HepG2 (cell line): Measurements from ENCODE around the gene RNF4. TPM values are rescaled to one million over a fixed set of nuclear protein-coding genes. Genes with fewer than 3 reads are reported as not detected.

Experiments
- DNMT3B ChIP-seq: conservative IDR thresholded peaks from 2 replicates; pipeline ENCODE4 v1.6.1; 2016; ENCODE audit warnings: missing biosample characterization, control low read depth
- EP300 ChIP-seq, 3 experiments: sonication (generic) in 1 of 3; formaldehyde crosslinking in 1 of 3; IDR thresholded peaks; 2 replicates each; pipeline versions ENCODE4 v1.5.1 to v1.6.1; 2011 to 2020; ENCODE audit warnings: low read depth in 2 of 3, low read length in 2 of 3, borderline replicate concordance in 1 of 3, improper control_type of control experiment in 1 of 3, mild to moderate bottlenecking in 1 of 3, missing genetic modification reagents in 1 of 3, moderate library complexity in 1 of 3
- FOXA1 ChIP-seq, 2 experiments: fragments of 450-650 bp in 1 of 2; sonication (generic) in 1 of 2; formaldehyde crosslinking in 1 of 2; IDR thresholded peaks; 2 replicates each; pipeline versions ENCODE4 v1.4.0 to v1.6.1; 2016 to 2020; ENCODE audit warnings: missing genetic modification reagents in 1 of 2
- GABPA ChIP-seq, 2 experiments: IDR thresholded peaks; 2 replicates each; pipeline ENCODE4 v1.6.1; 2011 to 2016; ENCODE audit warnings: low read depth in 2 of 2, low read length in 1 of 2, missing biosample characterization in 1 of 2, missing genetic modification characterization in 1 of 2
- GPBP1L1 ChIP-seq: sonication (generic); formaldehyde crosslinking; IDR thresholded peaks from 2 replicates; pipeline ENCODE4 v1.5.0; 2020; ENCODE audit warnings: mild to moderate bottlenecking, missing genetic modification reagents
- HDAC2 ChIP-seq: sonication (generic); formaldehyde crosslinking; IDR thresholded peaks from 2 replicates; pipeline ENCODE4 v1.4.0; 2020; ENCODE audit warnings: missing genetic modification reagents
- HIVEP1 ChIP-seq: sonication (generic); formaldehyde crosslinking; IDR thresholded peaks from 2 replicates; pipeline ENCODE4 v1.4.0; 2020; ENCODE audit warnings: mild to moderate bottlenecking, missing genetic modification reagents
- KAT7 ChIP-seq: IDR thresholded peaks from 2 replicates; pipeline ENCODE4 v1.6.1; 2018; ENCODE audit warnings: borderline replicate concordance, missing compliant biosample characterization
- KDM6A ChIP-seq: IDR thresholded peaks from 2 replicates; pipeline ENCODE4 v1.6.1; 2016; ENCODE audit warnings: low read depth
- KLF6 ChIP-seq: IDR thresholded peaks from 2 replicates; pipeline ENCODE4 v1.8.0; 2016; ENCODE audit warnings: missing biosample characterization, missing genetic modification reagents
- PAF1 ChIP-seq: IDR thresholded peaks from 2 replicates; pipeline ENCODE4 v1.6.1; 2016; ENCODE audit warnings: missing genetic modification reagents, missing compliant biosample characterization
- POLR2A ChIP-seq, 2 experiments: IDR thresholded peaks; 2 replicates each; pipeline ENCODE4 v1.6.1; 2011; ENCODE audit warnings: low read depth in 2 of 2, low read length in 2 of 2, mild to moderate bottlenecking in 1 of 2, moderate library complexity in 1 of 2; ENCODE audit not compliant: insufficient read depth in 1 of 2
- RARA ChIP-seq: IDR thresholded peaks from 2 replicates; pipeline ENCODE4 v1.6.1; 2016; ENCODE audit warnings: missing genetic modification reagents, missing compliant biosample characterization
- RXRA ChIP-seq: sonication (generic); formaldehyde crosslinking; IDR thresholded peaks from 2 replicates; pipeline ENCODE4 v1.5.1; 2020; ENCODE audit warnings: missing genetic modification reagents
- ZNF235 ChIP-seq: sonication (generic); formaldehyde crosslinking; IDR thresholded peaks from 2 replicates; pipeline ENCODE4 v1.8.1; 2023; ENCODE audit warnings: mild to moderate bottlenecking, missing genetic modification reagents, borderline replicate concordance
- ZNF251 ChIP-seq: sonication (generic); formaldehyde crosslinking; IDR thresholded peaks from 2 replicates; pipeline ENCODE4 v1.9.0; 2021; ENCODE audit warnings: mild to moderate bottlenecking, missing genetic modification reagents
- ZNF253 ChIP-seq: sonication (generic); formaldehyde crosslinking; IDR thresholded peaks from 2 replicates; pipeline ENCODE4 v1.8.0; 2022; ENCODE audit warnings: mild to moderate bottlenecking, missing genetic modification reagents, borderline replicate concordance
- ZNF256 ChIP-seq: sonication (generic); formaldehyde crosslinking; conservative IDR thresholded peaks from 2 replicates; pipeline ENCODE4 v1.4.0; 2020; ENCODE audit warnings: missing genetic modification reagents
- ZNF432 ChIP-seq: sonication (generic); formaldehyde crosslinking; IDR thresholded peaks from 2 replicates; pipeline ENCODE4 v1.5.0; 2020; ENCODE audit warnings: missing genetic modification reagents, mild to moderate bottlenecking, borderline replicate concordance
- ZNF510 ChIP-seq: sonication (generic); formaldehyde crosslinking; IDR thresholded peaks from 2 replicates; pipeline ENCODE4 v1.4.0; 2020; ENCODE audit warnings: low read depth, mild to moderate bottlenecking, missing genetic modification reagents
- ZNF557 ChIP-seq: sonication (generic); formaldehyde crosslinking; IDR thresholded peaks from 2 replicates; pipeline ENCODE4 v1.4.0; 2020; ENCODE audit warnings: missing genetic modification reagents
- ZNF576 ChIP-seq: sonication (generic); formaldehyde crosslinking; IDR thresholded peaks from 2 replicates; pipeline ENCODE4 v1.4.0; 2020; ENCODE audit warnings: mild to moderate bottlenecking, missing genetic modification reagents
- ZNF639 ChIP-seq: conservative IDR thresholded peaks from 2 replicates; pipeline ENCODE4 v1.6.1; 2018; ENCODE audit warnings: missing genetic modification reagents
- polyA plus RNA-seq, 8 experiments: library from polyadenylated mRNA; depleted of rRNA in 3 of 8; stranded (reverse) in 7 of 8; unstranded in 1 of 8; fragments of >200 nt; fragmentation: Illumina TruSeq in 4 of 8; extraction: Trizol in 4 of 8; gene quantifications; 2 replicates each; pipeline versions ENCODE4 v1.2.1 to v1.2.3, GENCODE V29; 2011 to 2016; ENCODE audit warnings: low read depth in 4 of 8, missing spikeins in 1 of 8, mixed read lengths in 1 of 8; ENCODE audit not compliant: insufficient read depth in 1 of 8
- total RNA-seq, 5 experiments: library from RNA; depleted of rRNA; stranded (reverse); fragments of >200 nt; fragmentation: Illumina TruSeq; extraction: Trizol; gene quantifications; 2 replicates each; pipeline ENCODE4 v1.2.3, GENCODE V29; 2016; ENCODE audit warnings: low read depth in 1 of 5
- TF ChIP-seq, protein P1 (sequence below): sonication (generic); formaldehyde crosslinking; IDR thresholded peaks from 2 replicates; pipeline ENCODE4; 2020; ENCODE audit warnings: missing genetic modification reagents, mild to moderate bottlenecking, borderline replicate concordance

Gene RNF4
- total and polyA plus RNA-seq, 2 of the 13 experiments (the other 11 are each of a cell fraction or from before 2014, with no cell fraction given): 38.1 to 45.1 TPM

DNA sequence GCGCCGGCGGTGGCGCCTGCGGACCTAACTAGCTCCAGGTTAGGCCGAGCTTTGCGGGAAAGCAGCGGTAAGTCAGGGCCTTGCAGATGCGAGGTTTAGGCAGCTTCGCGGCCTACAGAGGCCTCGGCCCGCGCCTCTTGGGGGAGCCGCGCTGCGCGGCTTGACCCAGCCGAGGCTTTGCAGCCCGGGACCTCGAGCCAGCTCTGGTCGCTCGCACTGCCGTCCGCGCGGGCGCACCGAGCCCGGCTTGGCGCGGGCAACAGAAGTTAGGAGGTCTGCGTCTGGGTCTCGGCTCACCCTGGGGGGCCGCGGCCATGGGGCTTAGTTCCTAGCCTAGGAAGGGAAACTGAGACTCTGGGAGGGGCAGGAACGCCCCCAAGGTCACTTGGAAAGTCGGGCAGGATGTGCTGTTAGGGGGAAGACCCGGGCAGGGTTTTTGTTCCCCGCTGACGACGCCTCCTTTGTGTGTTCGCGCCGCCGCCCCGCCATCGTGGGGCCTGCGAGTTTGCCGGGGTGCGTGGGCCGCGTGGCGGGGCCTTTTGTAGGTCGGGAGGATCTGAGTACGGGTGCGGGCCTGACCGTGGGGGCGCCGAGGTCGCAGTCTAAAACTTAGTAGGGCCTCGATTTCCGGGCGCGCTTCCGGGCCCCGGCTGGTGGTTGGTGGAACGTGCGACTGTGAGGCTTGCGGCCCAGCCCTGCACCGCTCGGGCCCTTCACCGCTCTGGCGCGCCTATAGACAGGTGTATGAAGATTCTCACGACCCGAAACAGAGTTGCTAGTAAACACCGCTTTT lies 482 bp downstream of the RNF4 start (continued):
- TF ChIP-seq GPBP1L1 (CRISPR knock-in tag): no peak
- 0 out of 2 replicates have a peak, but pooled peaks have one; percentile 21 for TF ChIP-seq KAT7 (CRISPR knock-in tag)
- no peak for TF ChIP-seq GABPA (IDR thresholded peaks at IDR 0.05; ENCODE audit: low read depth, low read length)
- peak; percentile 68 for TF ChIP-seq GABPA (CRISPR knock-in tag; IDR thresholded peaks at IDR 0.05; ENCODE audit: low read depth)
- TF ChIP-seq HIVEP1 (CRISPR knock-in tag): no peak
- no peak for TF ChIP-seq FOXA1 (IDR thresholded peaks at IDR 0.05)
- TF ChIP-seq FOXA1 (CRISPR knock-in tag; IDR thresholded peaks at IDR 0.05): no peak
- TF ChIP-seq HDAC2 (CRISPR knock-in tag): peak; percentile 43; the same call in 1 of the 2 replicates
- TF ChIP-seq ZNF639: no peak
- no peak for TF ChIP-seq ZNF557 (CRISPR knock-in tag)
- TF ChIP-seq ZNF253: no peak
- TF ChIP-seq ZNF235: no peak
- peak; percentile 40; the same call in 1 of the 2 replicates for TF ChIP-seq RARA
- TF ChIP-seq ZNF432 (CRISPR knock-in tag): 0 out of 2 replicates have a peak, but pooled peaks have one; percentile 82
- TF ChIP-seq KDM6A (CRISPR knock-in tag): no peak
- no peak for TF ChIP-seq PAF1
- 0 out of 2 replicates have a peak, but pooled peaks have one; percentile 81 for TF ChIP-seq ZNF510
- TF ChIP-seq, protein P1, sequence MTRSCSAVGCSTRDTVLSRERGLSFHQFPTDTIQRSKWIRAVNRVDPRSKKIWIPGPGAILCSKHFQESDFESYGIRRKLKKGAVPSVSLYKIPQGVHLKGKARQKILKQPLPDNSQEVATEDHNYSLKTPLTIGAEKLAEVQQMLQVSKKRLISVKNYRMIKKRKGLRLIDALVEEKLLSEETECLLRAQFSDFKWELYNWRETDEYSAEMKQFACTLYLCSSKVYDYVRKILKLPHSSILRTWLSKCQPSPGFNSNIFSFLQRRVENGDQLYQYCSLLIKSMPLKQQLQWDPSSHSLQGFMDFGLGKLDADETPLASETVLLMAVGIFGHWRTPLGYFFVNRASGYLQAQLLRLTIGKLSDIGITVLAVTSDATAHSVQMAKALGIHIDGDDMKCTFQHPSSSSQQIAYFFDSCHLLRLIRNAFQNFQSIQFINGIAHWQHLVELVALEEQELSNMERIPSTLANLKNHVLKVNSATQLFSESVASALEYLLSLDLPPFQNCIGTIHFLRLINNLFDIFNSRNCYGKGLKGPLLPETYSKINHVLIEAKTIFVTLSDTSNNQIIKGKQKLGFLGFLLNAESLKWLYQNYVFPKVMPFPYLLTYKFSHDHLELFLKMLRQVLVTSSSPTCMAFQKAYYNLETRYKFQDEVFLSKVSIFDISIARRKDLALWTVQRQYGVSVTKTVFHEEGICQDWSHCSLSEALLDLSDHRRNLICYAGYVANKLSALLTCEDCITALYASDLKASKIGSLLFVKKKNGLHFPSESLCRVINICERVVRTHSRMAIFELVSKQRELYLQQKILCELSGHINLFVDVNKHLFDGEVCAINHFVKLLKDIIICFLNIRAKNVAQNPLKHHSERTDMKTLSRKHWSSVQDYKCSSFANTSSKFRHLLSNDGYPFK (CRISPR knock-in tag): 0 out of 2 replicates have a peak, but pooled peaks have one; percentile 11
- no peak for TF ChIP-seq ZNF251
- no peak for TF ChIP-seq DNMT3B
- no peak for TF ChIP-seq RXRA (CRISPR knock-in tag)
- no peak for TF ChIP-seq ZNF256 (CRISPR knock-in tag)
- peak; percentile 61; the same call in 1 of the 2 replicates for TF ChIP-seq KLF6 (CRISPR knock-in tag)
- TF ChIP-seq ZNF576 (CRISPR knock-in tag): 0 out of 2 replicates have a peak, but pooled peaks have one; percentile 15
- TF ChIP-seq EP300 (IDR thresholded peaks at IDR 0.05; ENCODE audit: low read depth in 2 of 2, low read length in 2 of 2): no peak
- no peak for TF ChIP-seq EP300 (CRISPR knock-in tag; IDR thresholded peaks at IDR 0.05; ENCODE audit: borderline replicate concordance)
- no peak for TF ChIP-seq POLR2A (IDR thresholded peaks at IDR 0.05; ENCODE audit: insufficient read depth in 1 of 2, low read depth in 2 of 2, low read length in 2 of 2)
